Liver (tissue), 9 donors: ENCODE measurements around the gene SELENOO. TPM values are rescaled to one million over a fixed set of nuclear protein-coding genes. Genes with fewer than 3 reads are reported as not detected.

ENCODE experiments used
- DNase-seq: peaks from one replicate; pipeline ENCODE4 v3.0.0-alpha.2; 2017; ENCODE audit warnings: low spot score
- H3K27ac ChIP-seq, 2 donors: one replicate each; pipeline ENCODE4 v1.7.0; 2013; ENCODE audit warnings: inconsistent platforms in 2 of 2, low read length in 2 of 2, control low read depth in 1 of 2, low read depth in 1 of 2, mild to moderate bottlenecking in 1 of 2
- H3K27me3 ChIP-seq, 4 donors: one replicate each; pipeline versions ENCODE4 v1.6.1 to v1.7.0; 2013; ENCODE audit warnings: low read length in 3 of 4, inconsistent platforms in 1 of 4, mild to moderate bottlenecking in 1 of 4, moderate library complexity in 1 of 4; ENCODE audit not compliant: control insufficient read depth in 4 of 4, insufficient read depth in 4 of 4
- H3K36me3 ChIP-seq, 4 donors: one replicate each; pipeline versions ENCODE4 v1.6.1 to v1.7.0; 2013; ENCODE audit warnings: low read length in 3 of 4, mild to moderate bottlenecking in 3 of 4, low read depth in 1 of 4, moderate library complexity in 1 of 4; ENCODE audit not compliant: control insufficient read depth in 4 of 4, insufficient read depth in 3 of 4
- H3K4me1 ChIP-seq, 4 donors: one replicate each; pipeline versions ENCODE4 v1.6.1 to v1.7.0; 2013; ENCODE audit warnings: low read length in 3 of 4, mild to moderate bottlenecking in 3 of 4, moderate library complexity in 1 of 4; ENCODE audit not compliant: control insufficient read depth in 4 of 4, insufficient read depth in 4 of 4
- H3K4me3 ChIP-seq, 3 donors: one replicate each; pipeline versions ENCODE4 v1.6.1 to v1.7.0; 2013; ENCODE audit warnings: low read length in 3 of 3, control low read depth in 1 of 3, low read depth in 1 of 3, mild to moderate bottlenecking in 1 of 3
- H3K9ac ChIP-seq, 2 donors: one replicate each; pipeline ENCODE4 v1.7.0; 2013; ENCODE audit warnings: low read length in 2 of 2, mild to moderate bottlenecking in 2 of 2, moderate library complexity in 2 of 2, control low read depth in 1 of 2, low read depth in 1 of 2
- H3K9me3 ChIP-seq, 4 donors: one replicate each; pipeline versions ENCODE4 v1.6.1 to v1.7.0; 2013; ENCODE audit warnings: low read length in 3 of 4; ENCODE audit not compliant: control insufficient read depth in 4 of 4
- EGR1 ChIP-seq, 2 donors: IDR thresholded peaks; 2 replicates each; pipeline ENCODE4 v1.6.1; 2016 to 2018; ENCODE audit warnings: antibody characterized with exemption in 2 of 2, low read depth in 2 of 2
- FOXA1 ChIP-seq: IDR thresholded peaks from 2 replicates; pipeline ENCODE4 v1.6.1; 2016; ENCODE audit warnings: antibody characterized with exemption
- FOXA2 ChIP-seq: IDR thresholded peaks from 2 replicates; pipeline ENCODE4 v1.6.1; 2016; ENCODE audit warnings: antibody characterized with exemption
- GABPA ChIP-seq, 2 donors: IDR thresholded peaks in 1 of 2; conservative IDR thresholded peaks in 1 of 2; 2 replicates each; pipeline ENCODE4 v1.6.1; 2016; ENCODE audit warnings: antibody characterized with exemption in 2 of 2, mild to moderate bottlenecking in 1 of 2, moderate library complexity in 1 of 2
- HNF4A ChIP-seq, 2 donors: conservative IDR thresholded peaks; 2 replicates each; pipeline ENCODE4 v1.6.1; 2016; ENCODE audit warnings: antibody characterized with exemption in 2 of 2, mild to moderate bottlenecking in 2 of 2
- HNF4G ChIP-seq: IDR thresholded peaks from 2 replicates; pipeline ENCODE4 v1.6.1; 2016; ENCODE audit warnings: antibody characterized with exemption
- JUND ChIP-seq, 2 donors: IDR thresholded peaks; 2 replicates each; pipeline ENCODE4 v1.6.1; 2016; ENCODE audit warnings: antibody characterized with exemption in 2 of 2
- NR2F2 ChIP-seq: IDR thresholded peaks from 2 replicates; pipeline ENCODE4 v1.6.1; 2016; ENCODE audit warnings: antibody characterized with exemption
- RAD21 ChIP-seq, 2 donors: IDR thresholded peaks; 2 replicates each; pipeline ENCODE4 v1.6.1; 2016; ENCODE audit warnings: antibody characterized with exemption in 2 of 2, mild to moderate bottlenecking in 2 of 2
- RXRA ChIP-seq, 2 donors: IDR thresholded peaks; 2 replicates each; pipeline ENCODE4 v1.6.1; 2017 to 2018; ENCODE audit warnings: antibody characterized with exemption in 2 of 2, mild to moderate bottlenecking in 1 of 2
- SP1 ChIP-seq: IDR thresholded peaks from 2 replicates; pipeline ENCODE4 v1.6.1; 2018; ENCODE audit warnings: antibody characterized with exemption, mild to moderate bottlenecking
- TAF1 ChIP-seq: conservative IDR thresholded peaks from 2 replicates; pipeline ENCODE4 v1.6.1; 2016; ENCODE audit warnings: antibody characterized with exemption, mild to moderate bottlenecking
- YY1 ChIP-seq: IDR thresholded peaks from 2 replicates; pipeline ENCODE4 v1.6.1; 2016; ENCODE audit warnings: antibody characterized with exemption, mild to moderate bottlenecking
- WGBS: extraction: QIAGEN DNeasy Blood & Tissue Kit; methylation state at CpG from one replicate; pipeline ENCODE4 v1.1.7; 2013; 5-methylcytosine and 5-hydroxymethylcytosine counted together
- polyA plus RNA-seq, 2 donors: library from polyadenylated mRNA; stranded (reverse) in 1 of 2; unstranded in 1 of 2; fragments of 200-250 nt in 1 of 2; fragments of >200 nt in 1 of 2; fragmentation: Nextera tagmentation in 1 of 2; extraction: Ambion mirVana in 1 of 2; gene quantifications; one replicate each; pipeline versions ENCODE4 v1.2.1 to v1.2.3, GENCODE V29; 2013 to 2015
- total RNA-seq, 2 donors: library from RNA; depleted of rRNA; stranded (reverse); fragments of >200 nt; gene quantifications; one replicate each; pipeline ENCODE4 v1.2.3, GENCODE V29; 2014
- TF ChIP-seq, protein P1 (sequence below): IDR thresholded peaks from 2 replicates; pipeline ENCODE4 v1.6.1; 2016; ENCODE audit warnings: antibody characterized with exemption
- TF ChIP-seq, protein P2 (sequence below): IDR thresholded peaks from 2 replicates; pipeline ENCODE4 v1.6.1; 2016; ENCODE audit warnings: antibody characterized with exemption, mild to moderate bottlenecking
- TF ChIP-seq, protein P3 (sequence below): IDR thresholded peaks from 2 replicates; pipeline ENCODE4 v1.6.1; 2016; ENCODE audit warnings: antibody characterized with exemption
- TF ChIP-seq, protein P4 (sequence below): IDR thresholded peaks from 2 replicates; pipeline ENCODE4 v1.6.1; 2016; ENCODE audit warnings: antibody characterized with exemption
- TF ChIP-seq, protein P5 (sequence below): fragments of 150-350 bp; IDR thresholded peaks from 2 replicates; pipeline ENCODE4 v1.5.1; 2017; ENCODE audit warnings: improper control_type of control experiment, low read depth, low read length; ENCODE audit not compliant: missing input control
- donor health status: healthy.
- donor health status: healthy.
- donor health status: healthy.
- donor health status: healthy.
- donor health status: healthy.

SELENOO gene
- total and polyA plus RNA-seq, 4 donors, result 16.4 to 59.2 (median 42.2) TPM

DNA sequence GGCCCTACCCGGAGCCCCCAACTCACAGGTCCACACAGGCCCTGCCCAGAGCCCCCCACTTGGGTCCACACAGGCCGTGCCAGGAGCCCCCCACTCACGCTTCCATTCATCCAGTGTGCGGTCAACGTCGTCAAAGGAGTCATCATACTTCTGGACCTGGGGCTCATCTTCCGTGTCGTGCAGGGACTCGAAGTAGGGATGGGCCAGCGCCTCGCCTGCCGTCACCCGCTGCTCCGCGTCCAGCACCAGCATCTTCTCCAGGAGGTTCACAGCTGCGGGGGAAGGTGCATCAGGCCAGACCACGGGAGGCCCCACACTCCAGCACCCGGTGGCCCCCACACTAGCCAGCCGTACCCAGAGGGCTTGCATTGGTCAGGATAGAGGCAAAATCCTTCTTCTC lies 54.3 kb downstream of the SELENOO start (continued):
- TF ChIP-seq, protein P1, sequence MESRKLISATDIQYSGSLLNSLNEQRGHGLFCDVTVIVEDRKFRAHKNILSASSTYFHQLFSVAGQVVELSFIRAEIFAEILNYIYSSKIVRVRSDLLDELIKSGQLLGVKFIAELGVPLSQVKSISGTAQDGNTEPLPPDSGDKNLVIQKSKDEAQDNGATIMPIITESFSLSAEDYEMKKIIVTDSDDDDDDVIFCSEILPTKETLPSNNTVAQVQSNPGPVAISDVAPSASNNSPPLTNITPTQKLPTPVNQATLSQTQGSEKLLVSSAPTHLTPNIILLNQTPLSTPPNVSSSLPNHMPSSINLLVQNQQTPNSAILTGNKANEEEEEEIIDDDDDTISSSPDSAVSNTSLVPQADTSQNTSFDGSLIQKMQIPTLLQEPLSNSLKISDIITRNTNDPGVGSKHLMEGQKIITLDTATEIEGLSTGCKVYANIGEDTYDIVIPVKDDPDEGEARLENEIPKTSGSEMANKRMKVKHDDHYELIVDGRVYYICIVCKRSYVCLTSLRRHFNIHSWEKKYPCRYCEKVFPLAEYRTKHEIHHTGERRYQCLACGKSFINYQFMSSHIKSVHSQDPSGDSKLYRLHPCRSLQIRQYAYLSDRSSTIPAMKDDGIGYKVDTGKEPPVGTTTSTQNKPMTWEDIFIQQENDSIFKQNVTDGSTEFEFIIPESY, result no peak
- no peak for TF ChIP-seq GABPA (IDR thresholded peaks at IDR 0.05 in 1 of 2, conservative IDR thresholded peaks at IDR 0.05 in 1 of 2)

DNA sequence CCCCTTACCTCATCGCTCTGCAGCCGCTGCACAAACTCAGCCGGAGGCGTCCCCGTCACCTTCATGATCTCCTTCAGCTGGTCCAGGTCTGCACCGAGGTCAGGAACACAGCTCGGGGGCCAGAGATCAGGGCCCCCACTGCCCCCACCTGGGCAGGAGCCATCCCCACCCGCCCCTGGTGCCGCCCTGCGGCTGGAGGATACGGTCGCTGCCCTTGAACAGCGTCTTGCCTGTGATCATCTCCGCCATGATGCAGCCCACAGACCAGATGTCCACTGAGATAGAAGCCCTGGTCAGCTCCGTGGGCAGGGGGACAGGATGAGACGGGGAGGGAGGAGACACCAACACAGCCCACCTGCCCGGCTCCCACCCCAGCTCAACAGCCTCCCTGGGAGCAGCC lies 54.8 kb downstream of the SELENOO start:
- WGBS, result 95% methylated on average over 17 of the region's 17 CpGs
- H3K27me3 ChIP-seq, result no peaks in the 10 kb centered on the region
- H3K4me1 ChIP-seq, result peaks cover 14 to 43% (median 25%) of the 10 kb centered on the region in 4 donors
- no peak for DNase-seq
- no peak overlapping the region for H3K9ac ChIP-seq
- H3K36me3 ChIP-seq, result peaks cover 0 to 1% (median 0%) of the 10 kb centered on the region in 4 donors
- no peak overlapping the region for H3K27ac ChIP-seq
- TF ChIP-seq YY1, result no peak
- no peak for TF ChIP-seq RAD21 (IDR thresholded peaks at IDR 0.05)
- TF ChIP-seq, protein P1, result no peak
- TF ChIP-seq HNF4A (conservative IDR thresholded peaks at IDR 0.05), result no peak
- no peak for TF ChIP-seq JUND (IDR thresholded peaks at IDR 0.05)
- TF ChIP-seq FOXA2, result no peak
- TF ChIP-seq, protein P2, sequence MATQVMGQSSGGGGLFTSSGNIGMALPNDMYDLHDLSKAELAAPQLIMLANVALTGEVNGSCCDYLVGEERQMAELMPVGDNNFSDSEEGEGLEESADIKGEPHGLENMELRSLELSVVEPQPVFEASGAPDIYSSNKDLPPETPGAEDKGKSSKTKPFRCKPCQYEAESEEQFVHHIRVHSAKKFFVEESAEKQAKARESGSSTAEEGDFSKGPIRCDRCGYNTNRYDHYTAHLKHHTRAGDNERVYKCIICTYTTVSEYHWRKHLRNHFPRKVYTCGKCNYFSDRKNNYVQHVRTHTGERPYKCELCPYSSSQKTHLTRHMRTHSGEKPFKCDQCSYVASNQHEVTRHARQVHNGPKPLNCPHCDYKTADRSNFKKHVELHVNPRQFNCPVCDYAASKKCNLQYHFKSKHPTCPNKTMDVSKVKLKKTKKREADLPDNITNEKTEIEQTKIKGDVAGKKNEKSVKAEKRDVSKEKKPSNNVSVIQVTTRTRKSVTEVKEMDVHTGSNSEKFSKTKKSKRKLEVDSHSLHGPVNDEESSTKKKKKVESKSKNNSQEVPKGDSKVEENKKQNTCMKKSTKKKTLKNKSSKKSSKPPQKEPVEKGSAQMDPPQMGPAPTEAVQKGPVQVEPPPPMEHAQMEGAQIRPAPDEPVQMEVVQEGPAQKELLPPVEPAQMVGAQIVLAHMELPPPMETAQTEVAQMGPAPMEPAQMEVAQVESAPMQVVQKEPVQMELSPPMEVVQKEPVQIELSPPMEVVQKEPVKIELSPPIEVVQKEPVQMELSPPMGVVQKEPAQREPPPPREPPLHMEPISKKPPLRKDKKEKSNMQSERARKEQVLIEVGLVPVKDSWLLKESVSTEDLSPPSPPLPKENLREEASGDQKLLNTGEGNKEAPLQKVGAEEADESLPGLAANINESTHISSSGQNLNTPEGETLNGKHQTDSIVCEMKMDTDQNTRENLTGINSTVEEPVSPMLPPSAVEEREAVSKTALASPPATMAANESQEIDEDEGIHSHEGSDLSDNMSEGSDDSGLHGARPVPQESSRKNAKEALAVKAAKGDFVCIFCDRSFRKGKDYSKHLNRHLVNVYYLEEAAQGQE, result no peak
- TF ChIP-seq NR2F2, result no peak
- no peak for TF ChIP-seq GABPA (IDR thresholded peaks at IDR 0.05 in 1 of 2, conservative IDR thresholded peaks at IDR 0.05 in 1 of 2)
- TF ChIP-seq RXRA (IDR thresholded peaks at IDR 0.05), result no peak
- TF ChIP-seq SP1, result no peak
- TF ChIP-seq, protein P3, sequence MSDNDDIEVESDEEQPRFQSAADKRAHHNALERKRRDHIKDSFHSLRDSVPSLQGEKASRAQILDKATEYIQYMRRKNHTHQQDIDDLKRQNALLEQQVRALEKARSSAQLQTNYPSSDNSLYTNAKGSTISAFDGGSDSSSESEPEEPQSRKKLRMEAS, result no peak
- TF ChIP-seq, protein P4, sequence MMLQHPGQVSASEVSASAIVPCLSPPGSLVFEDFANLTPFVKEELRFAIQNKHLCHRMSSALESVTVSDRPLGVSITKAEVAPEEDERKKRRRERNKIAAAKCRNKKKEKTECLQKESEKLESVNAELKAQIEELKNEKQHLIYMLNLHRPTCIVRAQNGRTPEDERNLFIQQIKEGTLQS, result no peak
- TF ChIP-seq, protein P5, sequence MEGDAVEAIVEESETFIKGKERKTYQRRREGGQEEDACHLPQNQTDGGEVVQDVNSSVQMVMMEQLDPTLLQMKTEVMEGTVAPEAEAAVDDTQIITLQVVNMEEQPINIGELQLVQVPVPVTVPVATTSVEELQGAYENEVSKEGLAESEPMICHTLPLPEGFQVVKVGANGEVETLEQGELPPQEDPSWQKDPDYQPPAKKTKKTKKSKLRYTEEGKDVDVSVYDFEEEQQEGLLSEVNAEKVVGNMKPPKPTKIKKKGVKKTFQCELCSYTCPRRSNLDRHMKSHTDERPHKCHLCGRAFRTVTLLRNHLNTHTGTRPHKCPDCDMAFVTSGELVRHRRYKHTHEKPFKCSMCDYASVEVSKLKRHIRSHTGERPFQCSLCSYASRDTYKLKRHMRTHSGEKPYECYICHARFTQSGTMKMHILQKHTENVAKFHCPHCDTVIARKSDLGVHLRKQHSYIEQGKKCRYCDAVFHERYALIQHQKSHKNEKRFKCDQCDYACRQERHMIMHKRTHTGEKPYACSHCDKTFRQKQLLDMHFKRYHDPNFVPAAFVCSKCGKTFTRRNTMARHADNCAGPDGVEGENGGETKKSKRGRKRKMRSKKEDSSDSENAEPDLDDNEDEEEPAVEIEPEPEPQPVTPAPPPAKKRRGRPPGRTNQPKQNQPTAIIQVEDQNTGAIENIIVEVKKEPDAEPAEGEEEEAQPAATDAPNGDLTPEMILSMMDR, result no peak
- TF ChIP-seq TAF1, result no peak
- no peak for TF ChIP-seq EGR1 (IDR thresholded peaks at IDR 0.05; ENCODE audit: low read depth in 2 of 2)
- no peak for TF ChIP-seq FOXA1
- TF ChIP-seq HNF4G, result no peak
- H3K4me3 ChIP-seq, result no peak overlapping the region
- H3K9me3 ChIP-seq, result no peaks in the 10 kb centered on the region
